ENCODE data around the gene RSKR.
A peak's percentile ranks its signal among the peaks of the same experiment; 100 is the strongest.
"Not testable (repeated sequence)": the region's sequence is repeated elsewhere in the genome, so short reads cannot be mapped to it uniquely, and the experiment has no call there.

The RSKR gene

GRCh38 chr17:28613931-28614381, at the start of gene RSKR:
TSS of gene RSKR (minus strand) at chr17:28614185. CDS start at chr17:28614161, 24 bp downstream.
- no peak for DNase-seq (ENCODE audit: low read depth)

- DNase-seq (ENCODE audit: low read depth): no peak
Measured at GRCh38 chr17:28663723-28664122, 49.7 kb upstream of the RSKR start.

DNA sequence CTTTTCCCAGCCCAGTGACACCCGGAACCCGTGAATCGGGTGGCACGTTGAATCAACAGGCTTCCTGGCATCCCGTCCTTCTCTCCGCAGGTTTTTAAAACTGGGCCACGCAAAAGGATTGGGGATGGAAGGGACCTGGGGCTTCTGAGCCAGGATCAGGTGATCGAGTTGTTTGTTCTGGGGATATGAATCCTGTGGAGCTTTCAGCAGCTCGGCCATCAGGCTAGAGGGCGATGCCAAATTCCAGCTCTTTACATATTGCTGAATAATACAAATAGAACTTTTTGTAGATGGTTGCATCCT, 48.5 kb upstream of the RSKR start:
- DNase-seq (ENCODE audit: low read depth): no peak

- DNase-seq (ENCODE audit: low read depth): peak; percentile 78
Measured at GRCh38 chr17:28661635-28662526, 47.9 kb upstream of the RSKR start, which contains the start of the genes SDF2 and SUPT6H. TSS of gene SDF2 (minus strand) at chr17:28661906. CDS start at chr17:28661876, 30 bp downstream. TSS of gene SUPT6H (plus strand) at chr17:28662205. CDS start at chr17:28673402, 11,197 bp downstream.

DNA sequence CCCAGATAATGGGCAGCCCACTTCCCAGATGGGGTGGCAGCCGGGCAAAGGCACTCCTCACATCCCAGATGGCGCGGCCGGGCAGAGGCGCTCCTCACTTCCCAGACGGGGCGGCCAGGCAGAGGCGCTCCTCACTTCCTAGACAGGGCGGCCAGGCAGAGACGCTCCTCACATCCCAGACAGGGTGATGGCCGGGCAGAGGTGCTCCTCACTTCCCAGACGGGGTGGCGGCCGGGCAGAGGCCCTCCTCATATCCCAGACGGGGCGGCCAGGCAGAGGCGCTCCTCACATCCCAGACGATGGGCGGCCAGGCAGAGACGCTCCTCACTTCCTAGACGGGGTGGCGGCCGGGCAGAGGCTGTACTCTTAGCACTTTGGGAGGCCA, 45.5 kb upstream of the RSKR start:
- DNase-seq (ENCODE audit: low read depth): not testable (repeated sequence)

GRCh38 chr17:28658766-28659496, 44.9 kb upstream of the RSKR start:
- DNase-seq (ENCODE audit: low read depth): not testable (repeated sequence)

DNA sequence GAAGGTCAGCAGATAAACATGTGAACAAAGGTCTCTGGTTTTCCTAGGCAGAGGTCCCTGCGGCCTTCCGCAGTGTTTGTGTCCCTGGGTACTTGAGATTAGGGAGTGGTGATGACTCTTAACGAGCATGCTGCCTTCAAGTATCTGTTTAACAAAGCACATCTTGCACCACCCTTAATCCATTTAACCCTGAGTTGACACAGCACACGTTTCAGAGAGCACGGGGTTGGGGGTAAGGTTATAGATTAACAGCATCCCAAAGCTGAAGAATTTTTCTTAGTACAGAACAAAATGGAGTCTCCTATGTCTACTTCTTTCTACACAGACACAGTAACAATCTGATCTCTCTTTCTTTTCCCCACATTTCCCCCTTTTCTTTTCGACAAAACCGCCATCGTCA, 44.4 kb upstream of the RSKR start:
- DNase-seq (ENCODE audit: low read depth): not testable (repeated sequence)

DNA sequence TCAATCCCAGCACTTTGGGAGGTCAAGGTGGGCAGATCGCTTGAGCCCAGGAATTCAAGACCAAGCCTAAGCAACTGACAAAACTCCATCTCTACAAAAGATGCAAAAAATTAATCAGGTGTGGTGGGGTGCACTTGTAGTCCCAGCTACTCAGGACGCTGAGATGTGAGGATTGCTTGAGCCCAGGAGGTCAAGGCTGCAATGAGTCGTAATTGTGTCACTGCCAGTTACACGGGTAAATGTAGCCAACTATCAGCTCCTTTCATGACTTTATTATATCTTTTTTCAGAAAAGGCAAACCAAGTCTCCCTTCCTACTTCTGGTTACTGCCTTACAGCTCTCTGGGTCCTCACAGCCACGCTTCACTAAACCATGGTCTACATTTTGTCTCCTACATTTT, 43.8 kb upstream of the RSKR start:
- DNase-seq (ENCODE audit: low read depth): no peak

- DNase-seq (ENCODE audit: low read depth): no peak
Measured at GRCh38 chr17:28655160-28655559, 41.2 kb upstream of the RSKR start.

DNA sequence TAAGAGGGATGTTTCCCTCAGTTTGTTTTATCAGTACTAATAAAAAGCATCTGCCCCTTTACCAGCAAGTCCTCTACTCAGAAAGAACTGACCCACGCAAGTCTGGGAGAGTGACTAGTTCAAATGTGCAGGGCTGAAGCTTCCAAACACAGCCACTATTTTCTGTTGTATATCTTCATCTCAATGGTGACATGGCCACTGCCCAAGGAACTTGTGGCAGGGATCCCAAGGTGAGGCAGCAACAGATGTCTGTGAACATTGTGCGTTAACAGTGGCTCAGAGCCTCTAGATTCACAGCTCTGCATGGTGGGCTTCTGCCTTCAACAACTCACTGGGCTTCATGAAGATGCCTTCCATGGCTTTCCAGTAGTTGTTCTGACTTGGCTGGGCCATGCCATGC, 34.7 kb upstream of the RSKR start:
- no peak for DNase-seq (ENCODE audit: low read depth)

- DNase-seq (ENCODE audit: low read depth): no peak
Measured at GRCh38 chr17:28646039-28646754, 32.2 kb upstream of the RSKR start.

GRCh38 chr17:28645576-28645939, 31.6 kb upstream of the RSKR start:
- DNase-seq (ENCODE audit: low read depth): no peak

- peak; percentile 90 for DNase-seq (ENCODE audit: low read depth)
Measured at GRCh38 chr17:28644787-28645575, 31.0 kb upstream of the RSKR start, which contains the start of gene BLTP2. TSS of gene BLTP2 (minus strand) at chr17:28645158. CDS start at chr17:28645056, 102 bp downstream.

DNA sequence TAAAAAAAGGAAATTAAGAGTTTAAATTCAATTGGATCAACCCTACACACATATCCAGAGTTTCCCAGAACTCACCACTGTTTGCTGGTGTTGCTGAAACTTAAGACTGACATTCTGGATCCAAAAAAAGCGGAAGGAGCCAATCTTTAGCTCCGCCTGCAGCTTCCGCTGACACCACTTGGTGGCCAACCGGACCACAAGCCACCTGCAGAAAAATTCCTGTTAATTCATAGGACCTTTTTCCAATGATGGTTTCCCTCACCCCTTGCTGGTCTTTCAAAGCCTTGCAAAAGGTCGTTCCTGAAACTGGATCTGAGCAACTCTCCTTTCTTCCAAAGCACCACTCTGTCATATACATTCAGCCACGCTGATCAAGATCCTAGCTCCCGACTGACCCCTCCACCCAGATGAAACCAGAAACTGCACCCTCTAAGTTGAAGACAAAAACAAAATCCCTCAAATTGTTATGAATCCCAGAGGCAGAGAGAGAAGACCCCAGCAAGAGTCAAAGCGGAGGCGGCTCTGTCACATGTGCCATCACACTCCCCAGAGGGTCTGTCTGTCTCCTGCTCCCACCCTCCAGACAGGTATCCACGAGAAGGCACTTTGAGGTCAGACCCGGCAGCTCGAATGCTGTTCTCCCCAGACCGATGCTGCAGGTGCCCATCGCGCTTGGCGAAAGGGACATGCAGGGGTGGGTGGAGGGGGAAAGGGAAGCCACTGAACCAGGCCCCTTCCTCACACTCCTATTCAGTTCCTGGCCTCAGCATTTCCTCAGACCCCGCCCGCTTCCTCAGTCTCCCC, 30.2 kb upstream of the RSKR start:
- DNase-seq (ENCODE audit: low read depth): peak; percentile 47

GRCh38 chr17:28641579-28641978, 27.6 kb upstream of the RSKR start:
- no peak for DNase-seq (ENCODE audit: low read depth)

DNA sequence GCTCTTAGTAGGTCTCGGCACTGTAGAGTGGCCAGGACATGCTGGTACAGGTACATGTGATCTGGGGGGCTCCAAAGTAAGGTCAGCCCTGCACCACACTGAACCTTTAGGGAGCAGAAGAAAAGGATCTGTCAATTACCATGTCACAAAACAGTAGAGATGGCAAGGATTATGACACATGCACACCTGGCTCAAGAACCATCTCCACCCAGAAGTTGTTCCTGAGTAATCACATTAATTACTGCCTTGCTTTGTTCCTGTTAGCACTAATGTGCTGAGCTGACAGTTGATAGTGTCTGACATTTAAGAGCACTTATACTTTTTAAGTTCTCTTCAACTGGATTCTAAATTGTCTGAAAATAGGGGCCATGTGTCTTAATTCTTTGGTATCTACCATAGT, 21.5 kb upstream of the RSKR start:
- no peak for DNase-seq (ENCODE audit: low read depth)

DNA sequence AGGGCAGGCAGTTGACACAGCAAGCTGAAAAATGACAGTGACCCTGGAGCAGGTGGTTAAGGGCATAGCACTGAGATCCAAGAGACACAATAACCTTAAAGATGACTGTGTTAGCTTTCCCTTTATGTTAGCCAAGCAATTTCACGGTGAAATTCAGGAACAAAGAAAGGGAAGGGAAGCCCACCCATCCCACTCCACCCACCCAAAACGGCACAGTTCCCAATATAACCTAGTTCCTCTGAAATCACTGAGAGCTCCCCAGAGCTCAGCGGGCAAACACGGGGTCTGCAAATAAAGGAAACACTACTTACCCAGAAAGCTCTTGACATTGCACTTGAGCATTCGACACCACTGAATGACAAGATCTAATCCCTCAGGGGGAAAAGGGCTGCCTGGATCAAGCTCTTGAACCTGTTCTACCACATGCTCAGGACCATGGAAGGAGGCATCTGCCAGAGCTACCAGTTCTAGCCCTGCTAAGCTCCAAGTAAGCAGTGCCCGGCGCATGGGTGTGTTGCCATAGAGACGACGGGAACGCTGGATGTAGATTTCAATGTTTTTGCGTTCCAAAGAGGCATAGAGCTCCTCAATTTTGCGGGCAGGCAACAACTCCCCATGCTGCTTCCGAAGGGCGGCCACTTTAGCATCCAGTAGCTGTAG, 20.4 kb upstream of the RSKR start:
- DNase-seq (ENCODE audit: low read depth): no peak

GRCh38 chr17:28626818-28627217, 12.8 kb upstream of the RSKR start:
- DNase-seq (ENCODE audit: low read depth): no peak

GRCh38 chr17:28624148-28624547, 10.2 kb upstream of the RSKR start:
- no peak for DNase-seq (ENCODE audit: low read depth)

DNA sequence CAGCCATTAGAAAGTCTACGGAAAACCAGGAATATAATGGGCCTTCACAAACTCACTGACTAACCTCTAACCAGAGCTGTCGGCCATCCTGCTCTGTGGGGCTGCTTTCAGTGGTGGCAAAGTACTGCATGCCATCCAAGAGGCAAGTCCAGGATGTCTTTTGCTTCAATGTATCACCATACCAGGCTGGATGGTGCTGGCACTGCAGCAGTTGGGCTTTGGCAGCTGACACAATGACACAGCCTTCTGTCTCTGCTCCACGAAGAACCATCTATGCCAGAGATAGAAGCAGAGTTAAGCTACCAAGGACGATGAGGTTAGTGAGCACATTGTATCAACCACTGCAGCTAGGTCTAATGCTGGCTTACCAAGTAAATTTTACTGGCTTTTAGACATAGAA, 9.7 kb upstream of the RSKR start:
- DNase-seq (ENCODE audit: low read depth): no peak

All from stromal cell of bone marrow (primary cell).